ENCODE results near the gene ABCA5.

DNA sequence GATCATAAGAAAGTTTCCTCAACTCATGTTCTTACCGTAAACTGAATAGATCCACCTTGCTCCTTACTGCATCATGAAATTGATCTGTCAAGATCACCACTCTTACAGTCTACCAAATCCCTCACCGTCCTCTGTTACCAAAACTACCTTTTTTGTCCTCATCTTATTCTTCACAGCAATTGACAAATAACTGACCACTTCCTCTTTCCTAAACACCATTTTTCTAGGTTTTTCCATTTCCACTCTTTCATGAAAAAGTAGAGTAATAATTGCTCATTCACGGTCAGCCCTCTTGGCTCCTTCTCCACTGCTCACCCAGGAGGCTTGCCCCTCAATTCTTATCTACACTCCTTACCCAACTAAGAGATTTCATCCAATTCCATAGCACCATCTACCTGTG, 44.9 kb downstream of the ABCA5 start:
- TF ChIP-seq OSR1 (CRISPR knock-in tag; IDR thresholded peaks at IDR 0.05) = no peak
- no peak for TF ChIP-seq ZC3H10 (CRISPR knock-in tag; IDR thresholded peaks at IDR 0.05)
- TF ChIP-seq ZFP3 (CRISPR knock-in tag; IDR thresholded peaks at IDR 0.05) = no peak
- TF ChIP-seq GLIS3 (CRISPR knock-in tag; IDR thresholded peaks at IDR 0.05) = no peak
- TF ChIP-seq, protein P1, sequence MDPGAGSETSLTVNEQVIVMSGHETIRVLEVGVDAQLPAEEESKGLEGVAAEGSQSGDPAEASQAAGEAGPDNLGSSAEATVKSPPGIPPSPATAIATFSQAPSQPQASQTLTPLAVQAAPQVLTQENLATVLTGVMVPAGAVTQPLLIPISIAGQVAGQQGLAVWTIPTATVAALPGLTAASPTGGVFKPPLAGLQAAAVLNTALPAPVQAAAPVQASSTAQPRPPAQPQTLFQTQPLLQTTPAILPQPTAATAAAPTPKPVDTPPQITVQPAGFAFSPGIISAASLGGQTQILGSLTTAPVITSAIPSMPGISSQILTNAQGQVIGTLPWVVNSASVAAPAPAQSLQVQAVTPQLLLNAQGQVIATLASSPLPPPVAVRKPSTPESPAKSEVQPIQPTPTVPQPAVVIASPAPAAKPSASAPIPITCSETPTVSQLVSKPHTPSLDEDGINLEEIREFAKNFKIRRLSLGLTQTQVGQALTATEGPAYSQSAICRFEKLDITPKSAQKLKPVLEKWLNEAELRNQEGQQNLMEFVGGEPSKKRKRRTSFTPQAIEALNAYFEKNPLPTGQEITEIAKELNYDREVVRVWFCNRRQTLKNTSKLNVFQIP (CRISPR knock-in tag; IDR thresholded peaks at IDR 0.05; ENCODE audit: borderline replicate concordance, low read depth) = no peak
- TF ChIP-seq RARB (CRISPR knock-in tag; IDR thresholded peaks at IDR 0.05) = no peak
- TF ChIP-seq TCF4 (CRISPR knock-in tag; IDR thresholded peaks at IDR 0.05; ENCODE audit: borderline replicate concordance) = no peak
- TF ChIP-seq TOX (CRISPR knock-in tag; IDR thresholded peaks at IDR 0.05; ENCODE audit: borderline replicate concordance) = no peak
- TF ChIP-seq, protein P2, sequence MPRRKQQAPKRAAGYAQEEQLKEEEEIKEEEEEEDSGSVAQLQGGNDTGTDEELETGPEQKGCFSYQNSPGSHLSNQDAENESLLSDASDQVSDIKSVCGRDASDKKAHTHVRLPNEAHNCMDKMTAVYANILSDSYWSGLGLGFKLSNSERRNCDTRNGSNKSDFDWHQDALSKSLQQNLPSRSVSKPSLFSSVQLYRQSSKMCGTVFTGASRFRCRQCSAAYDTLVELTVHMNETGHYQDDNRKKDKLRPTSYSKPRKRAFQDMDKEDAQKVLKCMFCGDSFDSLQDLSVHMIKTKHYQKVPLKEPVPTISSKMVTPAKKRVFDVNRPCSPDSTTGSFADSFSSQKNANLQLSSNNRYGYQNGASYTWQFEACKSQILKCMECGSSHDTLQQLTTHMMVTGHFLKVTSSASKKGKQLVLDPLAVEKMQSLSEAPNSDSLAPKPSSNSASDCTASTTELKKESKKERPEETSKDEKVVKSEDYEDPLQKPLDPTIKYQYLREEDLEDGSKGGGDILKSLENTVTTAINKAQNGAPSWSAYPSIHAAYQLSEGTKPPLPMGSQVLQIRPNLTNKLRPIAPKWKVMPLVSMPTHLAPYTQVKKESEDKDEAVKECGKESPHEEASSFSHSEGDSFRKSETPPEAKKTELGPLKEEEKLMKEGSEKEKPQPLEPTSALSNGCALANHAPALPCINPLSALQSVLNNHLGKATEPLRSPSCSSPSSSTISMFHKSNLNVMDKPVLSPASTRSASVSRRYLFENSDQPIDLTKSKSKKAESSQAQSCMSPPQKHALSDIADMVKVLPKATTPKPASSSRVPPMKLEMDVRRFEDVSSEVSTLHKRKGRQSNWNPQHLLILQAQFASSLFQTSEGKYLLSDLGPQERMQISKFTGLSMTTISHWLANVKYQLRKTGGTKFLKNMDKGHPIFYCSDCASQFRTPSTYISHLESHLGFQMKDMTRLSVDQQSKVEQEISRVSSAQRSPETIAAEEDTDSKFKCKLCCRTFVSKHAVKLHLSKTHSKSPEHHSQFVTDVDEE (CRISPR knock-in tag; IDR thresholded peaks at IDR 0.05) = no peak
- TF ChIP-seq, protein P3, sequence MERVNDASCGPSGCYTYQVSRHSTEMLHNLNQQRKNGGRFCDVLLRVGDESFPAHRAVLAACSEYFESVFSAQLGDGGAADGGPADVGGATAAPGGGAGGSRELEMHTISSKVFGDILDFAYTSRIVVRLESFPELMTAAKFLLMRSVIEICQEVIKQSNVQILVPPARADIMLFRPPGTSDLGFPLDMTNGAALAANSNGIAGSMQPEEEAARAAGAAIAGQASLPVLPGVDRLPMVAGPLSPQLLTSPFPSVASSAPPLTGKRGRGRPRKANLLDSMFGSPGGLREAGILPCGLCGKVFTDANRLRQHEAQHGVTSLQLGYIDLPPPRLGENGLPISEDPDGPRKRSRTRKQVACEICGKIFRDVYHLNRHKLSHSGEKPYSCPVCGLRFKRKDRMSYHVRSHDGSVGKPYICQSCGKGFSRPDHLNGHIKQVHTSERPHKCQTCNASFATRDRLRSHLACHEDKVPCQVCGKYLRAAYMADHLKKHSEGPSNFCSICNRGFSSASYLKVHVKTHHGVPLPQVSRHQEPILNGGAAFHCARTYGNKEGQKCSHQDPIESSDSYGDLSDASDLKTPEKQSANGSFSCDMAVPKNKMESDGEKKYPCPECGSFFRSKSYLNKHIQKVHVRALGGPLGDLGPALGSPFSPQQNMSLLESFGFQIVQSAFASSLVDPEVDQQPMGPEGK (CRISPR knock-in tag; IDR thresholded peaks at IDR 0.05; ENCODE audit: borderline replicate concordance) = no peak
